Stimulated activated CD8-positive, alpha-beta memory T cell treated with anti-CD3 and anti-CD28 coated beads, Interleukin-7, amount 100 ng/mL, for 48 hours (primary cell): ENCODE results near the gene CAPS.
A peak's percentile ranks its signal among the peaks of the same experiment; 100 is the strongest.
"Not testable (repeated sequence)": the region's sequence is repeated elsewhere in the genome, so short reads cannot be mapped to it uniquely, and the experiment has no call there.

Experiments used
- DNase-seq, 2 donors: peaks; one replicate each; pipeline ENCODE4 v3.0.0-alpha.2; 2020; ENCODE audit warnings: low read depth in 1 of 2; ENCODE audit errors: extremely low read depth in 1 of 2

Gene CAPS

DNA sequence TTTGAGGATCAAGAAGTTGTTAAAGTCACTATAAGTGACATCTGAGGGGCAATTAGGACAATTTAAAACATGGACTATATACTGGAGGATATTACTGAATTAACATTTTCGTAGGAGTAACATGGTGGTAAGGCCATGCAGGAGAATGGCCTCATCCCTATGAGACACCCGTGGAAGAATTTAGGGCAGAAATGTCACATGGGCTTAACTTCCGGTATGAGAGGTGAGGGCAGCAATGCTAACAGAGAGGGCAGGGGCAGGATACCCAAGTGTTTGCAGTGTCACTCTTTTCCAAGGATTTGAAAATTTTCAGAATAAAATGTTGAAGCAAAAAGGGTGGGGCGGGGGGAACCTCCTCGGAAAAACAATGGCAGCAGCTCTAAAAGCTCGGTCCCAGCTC lies 40.2 kb downstream of the CAPS start:
- DNase-seq = no peak

DNA sequence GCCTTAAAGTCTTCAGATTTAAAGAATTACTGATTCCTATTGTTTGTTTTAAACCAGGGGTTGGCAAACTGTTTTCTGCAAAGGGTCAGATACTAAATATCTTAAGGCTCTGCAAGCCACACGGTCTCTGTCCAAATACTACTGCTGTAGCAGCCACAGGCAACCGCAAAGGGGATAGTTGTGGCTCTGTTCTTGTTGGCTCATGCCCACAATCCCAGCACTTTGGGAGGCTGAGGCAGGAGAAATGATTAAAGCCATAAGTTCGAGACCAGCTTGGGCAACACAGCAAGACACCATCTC lies 41.5 kb downstream of the CAPS start:
- no peak for DNase-seq

DNA sequence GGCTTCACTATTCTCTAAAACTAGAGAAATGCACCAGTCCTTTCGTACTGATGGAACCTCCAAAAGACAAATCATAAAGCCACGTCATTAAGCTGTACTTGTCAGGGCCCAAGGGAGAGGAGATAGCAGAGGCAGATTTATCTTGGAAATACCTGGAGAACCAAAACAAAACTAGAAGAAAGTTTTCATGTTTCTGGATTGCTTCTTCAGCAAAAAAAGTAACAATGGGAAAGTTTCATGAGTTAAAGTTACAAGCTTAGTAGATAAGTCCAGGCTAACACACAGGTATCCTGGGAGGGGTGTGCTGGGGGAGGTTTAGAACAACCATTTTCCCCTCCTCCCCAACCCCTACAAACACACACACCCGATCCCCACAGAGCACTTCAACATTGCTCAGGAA lies 42.3 kb downstream of the CAPS start:
- no peak for DNase-seq

DNA sequence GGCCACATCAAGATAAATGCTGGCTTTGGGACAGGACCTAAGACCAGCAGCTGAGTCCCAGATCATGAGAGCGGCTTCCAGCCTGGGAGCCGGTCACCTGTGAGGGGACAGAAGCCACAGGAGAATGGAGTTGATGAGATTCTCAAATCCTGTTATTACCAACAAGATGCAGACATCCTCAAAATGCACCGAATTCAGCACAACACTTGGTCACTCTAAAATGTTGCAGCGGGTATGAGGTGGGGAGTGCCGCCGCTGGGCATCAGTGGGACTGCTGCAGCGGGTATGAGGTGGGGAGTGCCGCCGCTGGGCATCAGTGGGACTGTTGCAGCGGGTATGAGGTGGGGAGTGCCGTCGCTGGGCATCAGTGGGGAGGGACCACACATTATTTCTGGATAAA lies 42.7 kb downstream of the CAPS start:
- DNase-seq = no peak

DNA sequence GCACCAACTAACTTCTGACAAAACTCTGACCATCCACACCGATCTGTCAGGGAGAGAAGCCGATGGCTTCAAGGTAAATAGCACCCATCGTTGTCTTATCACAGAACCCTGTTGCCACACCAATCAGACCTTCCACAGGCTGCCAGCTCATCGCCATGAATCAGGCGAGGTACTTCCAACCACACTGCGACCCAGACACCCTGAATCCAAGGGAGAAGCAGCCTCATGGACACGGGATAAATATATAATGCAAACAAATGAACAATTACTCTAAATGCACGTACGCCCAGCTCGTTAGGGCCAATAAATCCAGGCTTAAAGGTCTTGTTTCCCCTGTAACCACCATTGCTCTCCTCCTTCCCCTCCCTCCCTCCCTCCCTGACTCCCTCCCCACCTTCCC lies 43.1 kb downstream of the CAPS start:
- no peak for DNase-seq

DNA sequence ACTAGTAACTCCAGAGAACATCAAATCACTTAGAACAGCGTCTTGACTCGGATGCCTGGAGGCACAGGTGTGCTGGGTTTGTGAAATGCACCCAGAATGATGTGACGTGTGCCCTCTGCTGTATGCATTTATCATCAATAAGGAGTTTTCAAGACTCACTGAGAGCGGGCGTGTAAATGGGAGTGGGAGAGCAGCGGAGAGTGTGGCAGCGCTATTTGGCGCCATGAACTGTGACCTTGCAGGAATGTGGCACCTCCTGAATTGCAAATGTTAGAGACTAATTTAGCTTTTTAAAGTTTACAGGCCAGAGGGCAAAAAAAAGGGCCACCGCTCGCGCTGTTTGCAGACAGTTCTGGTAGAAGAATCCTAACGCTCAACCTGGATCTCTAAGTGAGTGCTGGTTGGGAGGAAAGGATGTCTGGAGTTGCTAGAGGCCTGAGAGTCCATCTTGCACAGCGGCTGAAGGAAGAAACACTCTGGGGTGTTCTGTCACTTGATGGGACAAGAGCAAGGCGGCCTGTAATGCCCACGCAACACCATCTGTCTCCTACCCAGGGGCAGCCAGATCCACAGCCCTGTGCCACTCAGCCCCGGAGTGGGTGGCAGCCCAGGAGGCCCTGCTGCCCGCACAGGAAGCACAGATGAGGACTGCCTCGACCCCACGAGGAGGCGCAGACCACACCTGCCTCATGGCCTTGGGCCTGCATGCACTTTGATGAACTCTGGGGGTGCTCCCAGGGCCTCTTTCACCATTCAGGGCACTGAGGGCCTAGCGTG lies 44.2 kb downstream of the CAPS start:
- DNase-seq = no peak

DNA sequence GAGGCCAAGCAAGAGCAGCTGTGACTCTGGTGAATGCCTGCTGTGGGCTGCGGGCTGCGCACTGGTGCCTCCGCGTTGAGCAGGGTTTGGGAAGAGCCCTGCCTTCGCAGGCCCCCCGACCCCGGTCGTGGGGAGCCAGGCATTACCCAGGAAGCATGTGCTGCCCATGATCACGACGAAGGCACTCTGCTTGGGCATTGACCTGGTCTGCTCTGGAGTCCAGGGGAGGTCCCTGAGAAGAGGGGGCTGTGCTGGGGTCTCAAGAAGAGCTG lies 44.7 kb downstream of the CAPS start:
- DNase-seq = no peak

DNA sequence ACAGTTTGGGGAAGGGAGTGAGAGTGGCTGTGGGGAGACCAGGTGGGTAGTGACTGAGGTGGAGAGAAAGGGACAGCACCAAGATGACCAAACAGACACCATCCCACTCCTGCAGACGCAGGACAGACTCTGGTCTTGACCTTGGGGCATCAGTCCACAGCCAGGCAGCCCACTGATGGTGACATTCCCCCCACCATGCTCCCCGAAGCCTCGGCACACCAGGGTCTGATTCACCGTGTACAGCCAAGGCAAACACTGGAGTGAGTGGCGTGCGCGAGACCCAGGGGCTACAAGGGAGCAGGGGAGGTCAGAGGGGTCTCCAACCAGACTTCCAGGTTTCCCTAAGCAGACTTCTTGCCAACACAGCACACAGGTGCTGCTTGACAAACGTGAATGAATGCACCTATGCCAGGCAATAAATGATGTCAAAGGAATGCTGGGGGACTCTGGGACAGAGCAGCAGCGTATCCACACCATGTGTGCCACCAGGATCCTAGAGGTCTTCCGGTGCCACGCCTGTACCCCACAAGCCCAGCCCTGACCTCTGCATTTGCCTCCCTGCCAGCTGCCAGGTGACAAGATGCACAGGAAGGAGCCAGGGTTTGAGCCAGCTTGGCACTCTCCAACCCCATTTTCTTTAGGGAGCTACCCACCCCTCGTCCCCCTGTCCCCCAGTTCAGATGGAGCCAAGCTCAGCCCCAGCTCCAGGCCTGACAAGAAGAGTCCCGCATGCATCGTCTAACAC lies 45.4 kb downstream of the CAPS start:
- no peak for DNase-seq

DNA sequence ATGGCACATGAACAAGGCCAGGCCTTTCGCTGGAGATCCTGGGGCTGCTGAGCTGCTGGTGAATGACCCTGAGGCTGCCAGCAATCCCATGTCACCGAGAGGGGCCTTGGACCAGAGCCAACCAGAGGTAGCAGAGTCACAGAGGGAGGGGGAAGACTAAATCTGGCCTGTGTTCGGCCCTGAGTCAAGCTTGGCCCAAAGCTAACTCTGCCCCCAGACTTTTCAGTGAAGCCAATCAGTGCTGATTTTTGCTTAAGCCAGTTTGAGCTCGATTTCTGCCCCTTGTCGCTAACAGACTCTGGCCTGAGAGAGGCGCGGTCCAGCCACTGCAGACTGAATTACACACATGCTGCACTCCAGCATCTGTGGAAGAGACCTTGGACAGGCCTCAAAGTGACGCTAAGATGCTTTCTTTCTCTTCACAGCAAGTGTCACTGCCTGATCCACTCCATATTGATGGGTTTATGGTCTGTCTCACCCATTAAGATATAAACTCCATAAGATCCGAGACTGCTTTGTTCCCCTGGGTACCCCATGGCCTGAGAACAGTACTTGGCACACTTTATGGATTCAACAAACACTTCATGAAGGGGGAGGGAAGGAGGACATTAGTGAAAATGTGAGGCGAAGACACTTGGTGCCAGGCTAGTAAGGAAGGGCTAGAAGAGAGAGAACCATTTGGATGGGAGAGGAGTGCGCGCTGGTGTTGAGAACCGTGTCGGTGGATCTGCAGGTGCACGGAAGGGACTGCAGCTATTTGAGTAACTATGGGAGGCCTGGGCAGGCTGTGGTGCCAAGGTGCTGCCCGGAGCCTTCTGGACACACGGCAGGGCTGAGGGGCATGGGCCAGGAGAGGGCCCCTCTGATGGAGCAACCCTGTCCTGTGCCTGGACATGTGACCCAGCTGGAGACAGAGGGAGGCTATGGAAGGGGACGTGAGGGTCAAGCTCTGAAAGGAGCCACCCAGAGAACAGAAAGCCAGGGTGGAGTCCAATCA lies 46.2 kb downstream of the CAPS start:
- no peak for DNase-seq

DNA sequence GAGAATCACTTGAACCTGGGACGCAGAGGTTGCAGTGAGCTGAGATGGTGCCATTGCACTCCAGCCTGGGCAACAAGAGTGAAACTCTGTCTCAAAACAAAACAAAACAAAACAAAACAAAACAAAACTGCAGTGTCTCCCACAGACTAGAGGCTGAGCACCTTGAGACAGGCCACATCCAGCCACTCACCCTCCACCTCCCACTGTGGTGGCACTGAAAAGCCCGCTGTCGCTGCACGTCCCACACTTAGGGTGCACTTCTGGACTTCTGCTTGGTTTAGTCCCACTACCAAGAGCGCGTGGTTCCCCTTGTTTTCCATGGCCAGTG lies 47.6 kb downstream of the CAPS start:
- not testable (repeated sequence) for DNase-seq

DNA sequence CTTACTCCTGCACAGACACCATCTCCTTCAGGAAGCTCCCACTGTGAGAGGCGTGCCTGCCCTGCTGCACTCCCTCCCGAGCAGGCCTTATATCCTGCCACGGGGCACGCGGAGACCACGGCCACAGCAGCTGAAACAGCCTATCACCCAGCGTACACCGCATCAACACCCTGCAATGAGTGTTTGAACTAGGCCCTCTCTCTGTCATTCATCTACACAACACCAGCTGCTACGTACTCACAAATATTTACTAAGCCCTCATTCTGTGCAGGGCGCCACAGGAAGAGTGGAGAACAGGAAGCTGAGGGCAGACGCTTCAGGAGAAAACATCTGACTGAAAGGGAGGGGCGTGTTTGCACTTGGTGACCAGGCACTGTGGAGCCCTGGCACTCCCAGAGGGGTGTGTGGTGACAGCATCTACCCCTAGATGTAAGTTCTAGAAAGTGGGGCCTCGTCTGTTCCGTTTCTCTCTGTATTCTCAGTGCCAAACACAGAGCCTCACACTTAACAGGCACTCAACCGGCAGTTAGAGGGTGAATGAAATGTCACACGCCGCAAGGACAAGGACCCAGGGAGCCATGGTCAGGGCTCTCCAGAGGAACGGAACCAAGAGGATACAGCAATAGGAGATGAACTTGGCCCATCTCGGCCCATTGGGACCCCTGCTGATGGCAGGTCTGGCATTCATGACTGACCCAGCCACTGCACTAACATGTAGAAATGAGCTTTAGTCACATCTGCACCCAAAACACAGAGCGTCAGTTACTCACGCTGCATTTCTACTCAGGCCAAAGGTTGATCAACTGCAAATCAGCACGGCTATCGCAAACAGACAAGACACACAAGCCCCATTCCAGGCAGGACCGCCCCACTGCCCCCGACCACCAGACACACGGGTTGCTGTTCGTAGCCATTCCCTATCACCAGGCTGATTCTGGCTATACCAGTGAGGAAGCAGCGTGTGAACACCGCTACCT lies 48.2 kb downstream of the CAPS start:
- DNase-seq = peak in 1 of 2 donors; percentile 55

DNA sequence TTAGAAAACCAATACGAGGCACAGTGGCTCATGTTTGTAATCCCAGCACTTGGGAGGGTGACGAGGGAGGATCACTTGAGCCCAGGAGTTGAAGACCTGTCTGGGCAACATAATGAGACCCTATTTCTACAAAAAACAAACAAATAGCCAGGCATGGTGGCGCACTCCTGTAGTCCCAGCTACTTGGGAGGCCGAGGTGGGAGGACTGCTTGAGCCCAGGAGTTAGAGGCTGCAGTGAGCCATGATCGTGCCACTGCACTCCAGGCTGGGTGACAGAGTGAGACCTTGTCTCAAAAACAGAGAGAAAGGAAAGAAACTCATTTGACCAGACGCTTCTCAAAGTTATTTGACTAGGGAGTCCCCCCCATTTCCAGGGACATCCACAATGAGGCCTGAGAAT lies 49.2 kb downstream of the CAPS start:
- DNase-seq = not testable (repeated sequence)

DNA sequence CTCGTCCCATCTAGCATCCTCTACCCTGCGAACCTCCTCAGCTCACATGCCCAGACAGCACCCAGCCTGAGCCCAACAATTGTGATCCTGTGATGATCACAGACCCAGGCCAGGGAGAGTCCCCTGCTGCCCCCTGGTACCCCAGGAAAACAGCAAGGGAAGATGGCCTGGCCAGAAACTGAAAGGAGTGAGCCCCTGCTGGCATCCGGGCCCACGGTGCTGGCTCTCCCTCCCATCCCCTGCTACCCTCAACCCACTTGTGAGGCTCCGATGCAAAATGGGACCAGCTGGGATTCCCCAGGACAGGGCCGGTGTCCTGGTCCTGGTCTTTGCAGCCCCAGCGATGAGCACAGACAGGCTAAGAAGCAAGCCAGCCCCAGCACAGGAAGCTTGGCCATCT lies 49.8 kb downstream of the CAPS start:
- DNase-seq = no peak

DNA sequence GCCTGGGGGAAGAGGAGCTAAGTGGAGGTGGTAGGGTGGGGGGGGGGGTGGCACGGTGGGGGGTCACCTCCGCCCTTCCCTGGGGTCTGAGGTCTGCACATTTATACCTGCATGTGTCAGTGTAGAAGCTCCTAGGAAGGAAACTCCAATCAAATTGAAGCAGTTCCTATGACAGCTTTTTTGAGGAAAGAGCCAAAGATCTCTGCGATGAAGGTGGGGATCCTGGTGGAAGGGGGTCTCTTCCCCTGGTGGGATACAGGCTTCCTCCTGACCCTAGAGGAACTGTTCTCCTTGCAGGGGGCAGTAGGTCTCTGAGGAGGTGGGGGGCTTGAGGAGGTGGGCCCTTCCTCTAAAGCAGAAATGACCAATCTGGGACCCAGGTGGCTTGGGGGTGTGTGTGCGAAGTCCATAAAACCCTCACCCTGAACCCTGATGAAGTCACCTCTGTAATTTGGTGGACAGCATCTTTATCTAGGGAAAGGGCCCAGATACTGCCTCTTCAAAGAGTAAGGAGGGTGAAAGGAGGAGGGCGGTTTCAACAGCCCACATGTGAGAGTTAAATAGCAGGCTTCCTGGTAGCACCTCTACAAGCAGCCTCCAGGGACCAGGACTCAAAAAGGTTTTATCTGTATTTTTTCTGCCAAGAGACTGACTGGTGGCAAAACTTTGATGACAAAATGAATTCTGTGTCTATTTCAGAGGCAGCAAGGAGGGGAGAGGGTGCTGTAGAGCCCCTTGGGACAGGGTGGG lies 50.9 kb downstream of the CAPS start:
- no peak for DNase-seq
